ENCODE results near the gene CRYBA1.

CRYBA1 gene

DNA sequence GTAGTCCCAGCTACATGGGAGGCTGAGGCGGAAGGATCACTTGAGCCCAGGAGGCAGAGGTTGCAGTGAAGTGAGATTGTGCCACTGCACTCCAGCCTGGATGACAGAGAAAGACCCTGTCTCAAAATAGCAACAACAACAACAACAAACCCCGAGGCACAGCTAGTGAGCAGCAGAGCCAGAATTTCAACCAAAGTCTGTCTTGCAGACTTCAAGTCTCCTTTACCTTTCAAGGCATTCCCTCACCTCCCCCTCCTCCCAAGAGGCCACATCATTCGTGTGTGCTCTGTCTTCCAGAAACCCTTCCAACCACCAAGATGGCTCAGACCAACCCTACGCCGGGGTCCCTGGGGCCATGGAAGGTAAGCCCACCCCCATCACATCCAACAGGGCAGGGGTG is 2.2 kb downstream of the CRYBA1 start:
- Histone ChIP-seq H3K27me3 (ENCODE audit: control insufficient read depth, insufficient read depth, low read length) (no peaks in the 10 kb centered on the region), H3K27ac (no peak overlapping the region), H3K4me2 (ENCODE audit: low read length) (no peak overlapping the region), H3K9ac (no peak overlapping the region), H3K4me1 (peaks cover 3% of the 10 kb centered on the region), H3K36me3 (ENCODE audit: control insufficient read depth, insufficient read depth, low read length) (no peaks in the 10 kb centered on the region), H2AFZ (no peak overlapping the region), H3K4me3 (ENCODE audit: low read depth, low read length) (no peak overlapping the region), H3K79me2 (no peaks in the 10 kb centered on the region), H3K9me3 (ENCODE audit: control insufficient read depth, low read length) (no peaks in the 10 kb centered on the region)
- no peak for TF ChIP-seq CTCF (IDR thresholded peaks at IDR 0.05)

- Histone ChIP-seq H3K4me1 (peaks cover 3% of the 10 kb centered on the region), H3K79me2 (no peaks in the 10 kb centered on the region), H3K9ac (no peak overlapping the region), H2AFZ (no peak overlapping the region), H3K27ac (no peak overlapping the region), H3K9me3 (ENCODE audit: control insufficient read depth, low read length) (no peaks in the 10 kb centered on the region), H3K4me3 (ENCODE audit: low read depth, low read length) (no peak overlapping the region), H3K4me2 (ENCODE audit: low read length) (no peak overlapping the region), H3K36me3 (ENCODE audit: control insufficient read depth, insufficient read depth, low read length) (no peaks in the 10 kb centered on the region), H3K27me3 (ENCODE audit: control insufficient read depth, insufficient read depth, low read length) (no peaks in the 10 kb centered on the region)
- no peak for TF ChIP-seq CTCF (IDR thresholded peaks at IDR 0.05)
Observed at GRCh38 chr17:29250666-29251065, 4.0 kb downstream of the CRYBA1 start.

DNA sequence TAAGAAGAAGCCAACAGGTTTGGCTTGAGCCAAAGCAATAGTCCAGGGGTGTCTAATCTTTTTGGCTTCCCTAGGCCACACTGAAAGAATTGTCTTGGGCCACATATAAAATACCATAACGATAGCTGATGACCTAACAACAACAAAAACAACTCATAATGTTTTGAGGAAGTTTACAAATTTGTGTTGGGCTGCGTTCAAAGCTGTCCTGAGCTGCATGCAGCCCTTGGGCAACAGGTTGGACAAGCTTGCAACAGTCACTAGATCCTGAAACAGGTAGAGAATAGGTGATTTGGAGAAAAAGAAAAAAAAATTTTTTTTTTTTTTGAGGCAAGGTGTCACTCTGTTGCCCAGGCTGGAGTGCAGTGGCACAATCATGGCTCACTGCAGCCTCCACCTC is 4.5 kb downstream of the CRYBA1 start:
- TF ChIP-seq CTCF (IDR thresholded peaks at IDR 0.05), result no peak
- Histone ChIP-seq H3K27ac (no peak overlapping the region), H3K79me2 (no peaks in the 10 kb centered on the region), H3K9me3 (ENCODE audit: control insufficient read depth, low read length) (no peaks in the 10 kb centered on the region), H3K4me2 (ENCODE audit: low read length) (no peak overlapping the region), H3K4me1 (peaks cover 3% of the 10 kb centered on the region), H3K27me3 (ENCODE audit: control insufficient read depth, insufficient read depth, low read length) (no peaks in the 10 kb centered on the region), H3K4me3 (ENCODE audit: low read depth, low read length) (no peak overlapping the region), H3K9ac (no peak overlapping the region), H2AFZ (no peak overlapping the region), H3K36me3 (ENCODE audit: control insufficient read depth, insufficient read depth, low read length) (no peaks in the 10 kb centered on the region)

DNA sequence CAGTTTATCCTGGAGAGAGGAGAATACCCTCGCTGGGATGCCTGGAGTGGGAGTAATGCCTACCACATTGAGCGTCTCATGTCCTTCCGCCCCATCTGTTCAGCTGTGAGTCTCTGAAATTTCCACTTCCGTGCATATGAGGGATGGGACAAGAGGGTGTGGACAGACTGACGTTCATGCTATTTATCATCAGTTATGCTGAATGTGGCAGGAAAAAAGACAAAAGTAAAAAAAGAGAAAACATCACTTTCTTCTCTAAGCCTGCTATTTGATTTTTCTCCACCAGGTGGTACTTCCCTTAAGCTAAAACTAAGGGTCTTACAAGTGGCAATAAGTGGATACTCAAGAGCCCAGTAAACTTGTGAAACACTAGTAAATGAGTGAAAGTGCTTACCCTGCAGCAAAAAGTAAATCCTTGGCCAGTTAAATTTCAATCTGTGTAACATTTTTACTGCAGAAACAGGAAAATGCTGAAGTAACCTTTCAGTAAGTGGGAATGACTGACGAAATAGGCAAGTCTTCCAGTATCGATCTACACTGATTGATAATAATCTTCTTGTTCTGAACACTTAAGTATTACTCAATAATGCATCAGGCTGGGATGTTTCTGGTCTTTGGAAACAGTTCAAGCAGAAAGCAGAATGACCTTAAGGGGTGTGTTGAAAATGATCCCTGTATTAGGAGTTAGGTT is 5.6 kb downstream of the CRYBA1 start:
- no peak overlapping the region for H3K4me3 ChIP-seq (ENCODE audit: low read depth, low read length)
- no peak overlapping the region for H2AFZ ChIP-seq
- H3K79me2 ChIP-seq, result no peaks in the 10 kb centered on the region
- H3K4me1 ChIP-seq, result peaks cover 3% of the 10 kb centered on the region
- H3K9me3 ChIP-seq (ENCODE audit: control insufficient read depth, low read length), result no peaks in the 10 kb centered on the region
- TF ChIP-seq CTCF (IDR thresholded peaks at IDR 0.05), result peak; percentile 49
- no peaks in the 10 kb centered on the region for H3K36me3 ChIP-seq (ENCODE audit: control insufficient read depth, insufficient read depth, low read length)
- H3K27ac ChIP-seq, result no peak overlapping the region
- H3K27me3 ChIP-seq (ENCODE audit: control insufficient read depth, insufficient read depth, low read length), result no peaks in the 10 kb centered on the region
- no peak overlapping the region for H3K9ac ChIP-seq
- H3K4me2 ChIP-seq (ENCODE audit: low read length), result no peak overlapping the region

DNA sequence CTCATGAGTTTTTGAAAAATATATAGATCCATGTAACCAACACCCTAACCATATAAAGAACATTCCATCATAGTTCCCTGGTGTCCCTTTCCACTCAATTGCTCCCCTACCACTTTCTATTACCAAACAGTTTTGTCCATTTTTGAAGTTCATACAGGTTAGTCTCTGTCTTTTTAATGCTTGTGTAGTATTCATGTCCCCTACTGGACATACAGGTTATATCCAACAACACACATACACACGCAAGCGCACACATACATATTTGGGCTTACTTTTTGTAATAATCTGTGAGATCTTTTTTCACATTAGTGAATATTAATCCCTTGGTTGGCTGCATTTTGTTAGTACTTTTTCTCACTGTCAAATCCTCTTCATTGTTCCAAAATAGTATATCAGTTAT is 6.4 kb downstream of the CRYBA1 start:
- TF ChIP-seq CTCF (IDR thresholded peaks at IDR 0.05), result no peak
- Histone ChIP-seq H3K36me3 (ENCODE audit: control insufficient read depth, insufficient read depth, low read length) (no peaks in the 10 kb centered on the region), H3K27ac (no peak overlapping the region), H3K79me2 (no peaks in the 10 kb centered on the region), H3K27me3 (ENCODE audit: control insufficient read depth, insufficient read depth, low read length) (no peaks in the 10 kb centered on the region), H3K4me2 (ENCODE audit: low read length) (no peak overlapping the region), H3K4me1 (peaks cover 3% of the 10 kb centered on the region), H2AFZ (no peak overlapping the region), H3K9me3 (ENCODE audit: control insufficient read depth, low read length) (no peaks in the 10 kb centered on the region), H3K9ac (no peak overlapping the region), H3K4me3 (ENCODE audit: low read depth, low read length) (no peak overlapping the region)
